HepG2 (cell line): Measurements from ENCODE around the gene ARHGAP23. TPM values are rescaled to one million over a fixed set of nuclear protein-coding genes. Genes with fewer than 3 reads are reported as not detected.

ENCODE experiments used
- ATAD3A ChIP-seq: sonication (generic); formaldehyde crosslinking; IDR thresholded peaks from 2 replicates; pipeline ENCODE4 v1.4.0; 2020; ENCODE audit warnings: missing genetic modification reagents
- CBX1 ChIP-seq: IDR thresholded peaks from one replicate; pipeline ENCODE4 v1.6.1; 2016; ENCODE audit warnings: antibody characterized with exemption, low read depth
- FOXP1 ChIP-seq, 2 experiments: fragments of 450-650 bp in 1 of 2; IDR thresholded peaks; 2 replicates each; pipeline ENCODE4 v1.6.1; 2017 to 2018; ENCODE audit warnings: antibody characterized with exemption in 1 of 2
- MTF2 ChIP-seq: sonication (generic); formaldehyde crosslinking; IDR thresholded peaks from 2 replicates; pipeline ENCODE4 v1.5.0; 2020; ENCODE audit warnings: missing genetic modification reagents, borderline replicate concordance
- RCOR2 ChIP-seq: IDR thresholded peaks from 2 replicates; pipeline ENCODE4 v1.6.1; 2016; ENCODE audit warnings: missing biosample characterization, missing genetic modification reagents
- SAFB2 ChIP-seq: sonication (generic); formaldehyde crosslinking; IDR thresholded peaks from 2 replicates; pipeline ENCODE4 v1.5.1; 2020; ENCODE audit warnings: missing genetic modification reagents, low read depth, mild to moderate bottlenecking, borderline replicate concordance
- SP140L ChIP-seq: sonication (generic); formaldehyde crosslinking; IDR thresholded peaks from 2 replicates; pipeline ENCODE4 v1.4.0; 2020; ENCODE audit warnings: missing genetic modification reagents, borderline replicate concordance
- SRSF1 ChIP-seq: fragments of 200-400 bp; formaldehyde crosslinking; optimal IDR thresholded peaks from 2 replicates; pipeline ENCODE3; 2017; ENCODE audit warnings: mild to moderate bottlenecking, low read depth, low read length, moderate library complexity
- TGIF2 ChIP-seq: IDR thresholded peaks from 2 replicates; pipeline ENCODE4 v1.6.1; 2016; ENCODE audit warnings: control low read depth, missing compliant biosample characterization
- TOE1 ChIP-seq: sonication (generic); formaldehyde crosslinking; IDR thresholded peaks from 2 replicates; pipeline ENCODE4 v1.4.0; 2020; ENCODE audit warnings: mild to moderate bottlenecking, missing genetic modification reagents
- ZNF24 ChIP-seq: fragments of 450-650 bp; IDR thresholded peaks from 2 replicates; pipeline ENCODE4 v1.6.1; 2017; ENCODE audit warnings: antibody characterized with exemption, mild to moderate bottlenecking
- ZNF468 ChIP-seq: sonication (generic); formaldehyde crosslinking; IDR thresholded peaks from 2 replicates; pipeline ENCODE4 v1.8.0; 2022; ENCODE audit warnings: mild to moderate bottlenecking, moderate library complexity, missing genetic modification reagents
- ZNF878 ChIP-seq: sonication (generic); formaldehyde crosslinking; IDR thresholded peaks from 2 replicates; pipeline ENCODE4 v1.8.1; 2023; ENCODE audit warnings: mild to moderate bottlenecking, missing genetic modification reagents, moderate library complexity
- polyA plus RNA-seq, 8 experiments: library from polyadenylated mRNA; depleted of rRNA in 3 of 8; stranded (reverse) in 7 of 8; unstranded in 1 of 8; fragments of >200 nt; fragmentation: Illumina TruSeq in 4 of 8; extraction: Trizol in 4 of 8; gene quantifications; 2 replicates each; pipeline versions ENCODE4 v1.2.1 to v1.2.3, GENCODE V29; 2011 to 2016; ENCODE audit warnings: low read depth in 4 of 8, missing spikeins in 1 of 8, mixed read lengths in 1 of 8; ENCODE audit not compliant: insufficient read depth in 1 of 8
- total RNA-seq, 5 experiments: library from RNA; depleted of rRNA; stranded (reverse); fragments of >200 nt; fragmentation: Illumina TruSeq; extraction: Trizol; gene quantifications; 2 replicates each; pipeline ENCODE4 v1.2.3, GENCODE V29; 2016; ENCODE audit warnings: low read depth in 1 of 5
- TF ChIP-seq, protein P1 (sequence below): sonication (generic); formaldehyde crosslinking; IDR thresholded peaks from 2 replicates; pipeline ENCODE4 v1.5.1; 2020; ENCODE audit warnings: mild to moderate bottlenecking, missing genetic modification reagents, moderate library complexity
- TF ChIP-seq, protein P2 (sequence below): sonication (generic); formaldehyde crosslinking; IDR thresholded peaks from 2 replicates; pipeline ENCODE4 v1.5.0; 2020; ENCODE audit warnings: missing genetic modification reagents
- TF ChIP-seq, protein P3 (sequence below): sonication (generic); formaldehyde crosslinking; IDR thresholded peaks from 2 replicates; pipeline ENCODE4 v1.9.0; 2022; ENCODE audit warnings: missing genetic modification reagents, mild to moderate bottlenecking, borderline replicate concordance

The ARHGAP23 gene
- total and polyA plus RNA-seq, 2 of the 13 experiments (the other 11 are each of a cell fraction or from before 2014, with no cell fraction given), result 0.03 TPM; not detected in 1

DNA sequence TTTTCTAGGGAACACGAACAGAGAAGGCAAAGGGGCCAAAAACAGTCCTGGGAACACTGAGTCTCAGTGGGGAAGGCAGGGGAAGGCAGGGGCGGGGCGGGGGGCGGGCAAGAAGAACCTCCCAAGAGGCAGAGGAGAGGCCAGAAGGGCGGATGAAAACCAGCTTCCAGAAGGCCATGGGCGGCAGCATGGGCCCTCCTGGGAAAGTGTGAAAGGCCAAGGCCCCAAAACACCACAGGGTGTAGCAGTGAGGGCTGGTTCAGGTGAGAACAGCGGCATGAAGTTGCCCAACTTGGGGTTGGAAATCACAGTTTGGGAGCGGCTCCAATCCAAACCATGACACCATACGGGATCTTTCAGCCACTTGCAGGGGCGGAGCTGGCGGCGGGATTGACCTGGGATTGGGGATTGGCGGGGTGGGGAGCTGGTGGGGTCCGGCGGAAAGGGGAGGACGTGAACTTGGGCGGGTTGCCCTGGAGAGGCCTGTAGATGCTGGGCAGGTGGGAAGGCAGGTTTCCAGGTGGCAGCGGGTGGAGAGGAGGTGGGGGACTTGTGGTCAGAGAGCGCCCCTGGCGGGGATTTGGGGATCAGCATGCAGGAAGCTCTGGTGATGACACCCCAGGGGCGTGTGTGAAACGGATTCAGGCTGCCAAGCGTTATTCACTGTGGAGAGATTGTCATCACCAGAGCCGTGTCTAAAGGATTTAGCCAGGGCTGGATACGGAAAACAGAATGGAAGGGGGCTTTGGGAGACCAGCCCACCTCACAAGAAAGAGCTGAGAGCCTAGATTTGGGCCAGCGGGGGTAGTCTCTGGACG, 80.9 kb downstream of the ARHGAP23 start (continued):
- TF ChIP-seq, protein P1, sequence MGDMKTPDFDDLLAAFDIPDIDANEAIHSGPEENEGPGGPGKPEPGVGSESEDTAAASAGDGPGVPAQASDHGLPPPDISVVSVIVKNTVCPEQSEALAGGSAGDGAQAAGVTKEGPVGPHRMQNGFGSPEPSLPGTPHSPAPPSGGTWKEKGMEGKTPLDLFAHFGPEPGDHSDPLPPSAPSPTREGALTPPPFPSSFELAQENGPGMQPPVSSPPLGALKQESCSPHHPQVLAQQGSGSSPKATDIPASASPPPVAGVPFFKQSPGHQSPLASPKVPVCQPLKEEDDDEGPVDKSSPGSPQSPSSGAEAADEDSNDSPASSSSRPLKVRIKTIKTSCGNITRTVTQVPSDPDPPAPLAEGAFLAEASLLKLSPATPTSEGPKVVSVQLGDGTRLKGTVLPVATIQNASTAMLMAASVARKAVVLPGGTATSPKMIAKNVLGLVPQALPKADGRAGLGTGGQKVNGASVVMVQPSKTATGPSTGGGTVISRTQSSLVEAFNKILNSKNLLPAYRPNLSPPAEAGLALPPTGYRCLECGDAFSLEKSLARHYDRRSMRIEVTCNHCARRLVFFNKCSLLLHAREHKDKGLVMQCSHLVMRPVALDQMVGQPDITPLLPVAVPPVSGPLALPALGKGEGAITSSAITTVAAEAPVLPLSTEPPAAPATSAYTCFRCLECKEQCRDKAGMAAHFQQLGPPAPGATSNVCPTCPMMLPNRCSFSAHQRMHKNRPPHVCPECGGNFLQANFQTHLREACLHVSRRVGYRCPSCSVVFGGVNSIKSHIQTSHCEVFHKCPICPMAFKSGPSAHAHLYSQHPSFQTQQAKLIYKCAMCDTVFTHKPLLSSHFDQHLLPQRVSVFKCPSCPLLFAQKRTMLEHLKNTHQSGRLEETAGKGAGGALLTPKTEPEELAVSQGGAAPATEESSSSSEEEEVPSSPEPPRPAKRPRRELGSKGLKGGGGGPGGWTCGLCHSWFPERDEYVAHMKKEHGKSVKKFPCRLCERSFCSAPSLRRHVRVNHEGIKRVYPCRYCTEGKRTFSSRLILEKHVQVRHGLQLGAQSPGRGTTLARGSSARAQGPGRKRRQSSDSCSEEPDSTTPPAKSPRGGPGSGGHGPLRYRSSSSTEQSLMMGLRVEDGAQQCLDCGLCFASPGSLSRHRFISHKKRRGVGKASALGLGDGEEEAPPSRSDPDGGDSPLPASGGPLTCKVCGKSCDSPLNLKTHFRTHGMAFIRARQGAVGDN (CRISPR knock-in tag), result no peak; the same call in none of the 2 replicates
- no peak for TF ChIP-seq ZNF24
- peak; percentile 85; the same call in 1 of the 2 replicates for TF ChIP-seq MTF2
- no peak for TF ChIP-seq TOE1 (CRISPR knock-in tag)
- no peak for TF ChIP-seq SAFB2 (CRISPR knock-in tag)
- TF ChIP-seq SRSF1, result no peak
- TF ChIP-seq ZNF878 (CRISPR knock-in tag), result no peak
- TF ChIP-seq FOXP1 (IDR thresholded peaks at IDR 0.05), result no peak
- TF ChIP-seq FOXP1 (CRISPR knock-in tag; IDR thresholded peaks at IDR 0.05), result no peak
- no peak for TF ChIP-seq SP140L
- no peak for TF ChIP-seq ATAD3A (CRISPR knock-in tag)
- TF ChIP-seq, protein P2, sequence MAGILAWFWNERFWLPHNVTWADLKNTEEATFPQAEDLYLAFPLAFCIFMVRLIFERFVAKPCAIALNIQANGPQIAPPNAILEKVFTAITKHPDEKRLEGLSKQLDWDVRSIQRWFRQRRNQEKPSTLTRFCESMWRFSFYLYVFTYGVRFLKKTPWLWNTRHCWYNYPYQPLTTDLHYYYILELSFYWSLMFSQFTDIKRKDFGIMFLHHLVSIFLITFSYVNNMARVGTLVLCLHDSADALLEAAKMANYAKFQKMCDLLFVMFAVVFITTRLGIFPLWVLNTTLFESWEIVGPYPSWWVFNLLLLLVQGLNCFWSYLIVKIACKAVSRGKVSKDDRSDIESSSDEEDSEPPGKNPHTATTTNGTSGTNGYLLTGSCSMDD (CRISPR knock-in tag), result 0 out of 2 replicates have a peak, but pooled peaks have one; percentile 27
- TF ChIP-seq RCOR2, result no peak
- TF ChIP-seq, protein P3, sequence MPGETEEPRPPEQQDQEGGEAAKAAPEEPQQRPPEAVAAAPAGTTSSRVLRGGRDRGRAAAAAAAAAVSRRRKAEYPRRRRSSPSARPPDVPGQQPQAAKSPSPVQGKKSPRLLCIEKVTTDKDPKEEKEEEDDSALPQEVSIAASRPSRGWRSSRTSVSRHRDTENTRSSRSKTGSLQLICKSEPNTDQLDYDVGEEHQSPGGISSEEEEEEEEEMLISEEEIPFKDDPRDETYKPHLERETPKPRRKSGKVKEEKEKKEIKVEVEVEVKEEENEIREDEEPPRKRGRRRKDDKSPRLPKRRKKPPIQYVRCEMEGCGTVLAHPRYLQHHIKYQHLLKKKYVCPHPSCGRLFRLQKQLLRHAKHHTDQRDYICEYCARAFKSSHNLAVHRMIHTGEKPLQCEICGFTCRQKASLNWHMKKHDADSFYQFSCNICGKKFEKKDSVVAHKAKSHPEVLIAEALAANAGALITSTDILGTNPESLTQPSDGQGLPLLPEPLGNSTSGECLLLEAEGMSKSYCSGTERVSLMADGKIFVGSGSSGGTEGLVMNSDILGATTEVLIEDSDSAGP (CRISPR knock-in tag), result no peak; the same call in 1 of the 2 replicates
- no peak for TF ChIP-seq CBX1
- no peak for TF ChIP-seq TGIF2 (CRISPR knock-in tag)
- TF ChIP-seq ZNF468 (CRISPR knock-in tag), result no peak
